Stimulated activated CD8-positive, alpha-beta memory T cell treated with anti-CD3 and anti-CD28 coated beads, Interleukin-15, amount 100 ng/mL, for 1 hour (primary cell): ENCODE measurements around the gene KDELR1.

Experiments used
- DNase-seq: peaks from one replicate; pipeline ENCODE4 v3.0.0-alpha.2; 2020; ENCODE audit warnings: low read depth

Gene KDELR1

GRCh38 chr19:48391100-48392005, at the start of gene KDELR1:
TSS of gene KDELR1 (minus strand) at chr19:48391551. CDS start at chr19:48391358, 193 bp downstream.
- peak; percentile 60 for DNase-seq

DNA sequence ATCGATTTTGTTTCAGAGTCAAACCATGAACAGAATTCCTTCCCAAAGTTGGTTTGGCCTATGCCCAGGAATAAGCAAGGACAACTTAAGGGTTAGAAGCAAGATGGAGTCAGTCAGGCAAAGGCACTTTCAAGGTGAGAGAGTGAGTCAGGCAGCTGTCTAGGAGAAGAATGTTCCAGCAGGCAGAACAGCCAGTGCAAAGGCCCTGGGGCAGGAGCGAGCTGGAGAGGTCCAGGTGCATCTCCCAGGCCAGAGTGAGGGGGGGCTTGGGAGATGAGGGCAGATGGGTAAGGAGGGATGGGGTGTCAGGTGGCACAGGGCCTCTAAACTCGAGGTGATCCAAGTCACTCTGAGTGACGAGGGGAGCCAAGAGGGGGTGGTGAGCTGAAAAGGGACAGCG, 45.2 kb upstream of the KDELR1 start:
- DNase-seq = no peak

GRCh38 chr19:48433337-48433736, 42.0 kb upstream of the KDELR1 start:
- DNase-seq = no peak

GRCh38 chr19:48428670-48429069, 37.3 kb upstream of the KDELR1 start:
- DNase-seq = no peak

DNA sequence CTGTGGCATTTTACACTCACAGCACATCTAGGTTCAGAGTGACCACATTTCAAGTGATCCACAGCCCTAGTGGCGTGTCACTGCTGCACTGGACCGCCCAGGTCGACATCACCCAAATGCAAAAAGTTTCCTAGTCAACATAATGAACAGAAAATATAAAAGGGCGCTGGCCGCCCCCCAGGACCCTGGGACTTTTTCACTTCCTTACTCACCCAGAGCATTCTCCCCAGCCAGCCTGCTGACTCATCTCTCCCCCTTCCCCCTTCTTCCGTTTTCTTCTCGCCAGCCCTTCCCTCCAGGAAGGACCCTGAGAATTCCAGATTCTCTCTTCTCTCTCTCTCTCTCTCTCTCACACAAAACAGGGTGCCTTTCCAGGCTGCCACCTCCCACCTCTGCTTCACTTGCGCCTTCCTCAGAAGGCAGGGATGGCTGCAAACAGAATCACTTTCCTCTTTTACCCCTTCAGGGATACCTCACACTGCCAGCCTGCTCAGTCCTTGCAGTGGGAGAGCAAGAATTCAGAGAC, 33.4 kb upstream of the KDELR1 start:
- no peak for DNase-seq

GRCh38 chr19:48421548-48421947, 30.2 kb upstream of the KDELR1 start:
- DNase-seq = no peak

- DNase-seq = peak; percentile 34
Measured at GRCh38 chr19:48419158-48419920, 28.0 kb upstream of the KDELR1 start.

DNA sequence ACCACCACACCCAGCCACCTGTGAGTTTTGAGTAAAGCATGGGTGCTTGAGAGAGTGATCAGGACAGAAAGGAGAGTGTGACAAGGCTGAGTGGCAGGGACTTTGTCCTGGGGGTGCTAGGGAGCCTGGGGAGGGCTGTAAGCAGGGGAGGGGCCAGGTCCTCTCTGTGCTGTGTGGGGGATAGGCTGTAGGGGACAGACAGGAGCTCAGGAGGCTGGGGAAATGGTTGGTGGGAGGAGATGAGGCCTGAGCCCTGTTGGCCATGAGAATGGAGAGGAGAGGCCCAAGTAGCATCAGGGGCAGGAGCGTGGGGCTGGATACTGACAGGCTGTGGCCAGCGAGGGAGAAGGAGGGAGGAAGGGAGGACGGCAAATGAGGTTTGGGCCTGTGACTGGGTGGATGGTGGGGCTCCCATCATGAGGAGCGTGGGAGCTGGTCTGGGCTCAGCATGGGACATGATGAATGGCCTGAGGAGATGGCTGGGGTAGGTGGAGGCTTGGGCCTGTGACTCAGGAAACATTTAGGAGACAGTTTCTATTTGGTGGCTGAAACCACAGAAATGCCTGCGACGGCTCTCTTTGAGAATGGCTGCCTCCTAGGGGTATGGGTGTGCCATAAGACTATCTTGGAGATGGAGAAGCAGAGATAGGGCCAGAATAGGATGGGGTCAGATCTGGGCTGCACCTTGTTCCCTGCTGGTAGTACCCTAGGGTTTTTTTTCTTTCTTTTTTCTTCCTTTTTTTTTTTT, 27.1 kb upstream of the KDELR1 start:
- DNase-seq = no peak

DNA sequence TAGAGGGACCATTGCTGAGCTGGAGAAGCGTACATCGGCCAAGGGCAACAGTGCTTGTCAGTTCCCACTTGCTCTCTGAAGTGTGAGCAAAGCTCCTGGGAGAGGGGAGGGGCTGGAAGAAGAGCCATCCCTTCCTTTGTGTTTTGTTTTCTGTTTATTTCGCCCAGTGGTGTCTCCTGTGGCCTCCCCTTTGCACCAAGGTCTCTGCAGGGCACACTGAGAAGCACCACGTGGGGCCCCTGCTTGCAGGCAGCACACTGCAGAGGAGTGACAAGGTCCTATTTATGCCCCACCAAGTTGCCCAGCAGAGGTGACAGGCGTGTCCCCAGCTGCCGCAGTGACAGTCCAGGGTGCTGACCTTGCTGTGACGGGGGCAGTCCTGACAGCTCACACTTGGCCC, 26.1 kb upstream of the KDELR1 start:
- no peak for DNase-seq

DNA sequence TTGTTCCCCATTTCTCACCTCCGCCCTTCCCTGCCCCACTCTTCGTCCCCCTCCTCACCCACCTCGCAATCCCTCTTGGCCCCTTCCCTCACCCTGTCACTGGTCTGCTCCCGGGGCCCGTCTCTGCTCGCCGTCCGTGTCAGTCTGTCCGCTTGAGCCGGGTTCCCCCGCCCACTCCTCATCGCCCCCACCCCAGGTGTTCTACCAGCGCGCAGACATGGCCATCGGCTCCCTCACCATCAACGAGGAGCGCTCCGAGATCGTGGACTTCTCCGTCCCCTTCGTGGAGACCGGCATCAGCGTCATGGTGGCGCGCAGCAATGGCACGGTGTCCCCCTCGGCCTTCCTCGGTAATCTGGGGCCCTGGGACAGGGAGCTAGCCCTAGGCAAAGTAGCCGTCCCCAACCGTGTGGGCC, 24.5 kb upstream of the KDELR1 start:
- no peak for DNase-seq

GRCh38 chr19:48415395-48415794, 24.0 kb upstream of the KDELR1 start:
- DNase-seq = peak; percentile 43

- no peak for DNase-seq
Measured at GRCh38 chr19:48413879-48414587, 22.7 kb upstream of the KDELR1 start.

DNA sequence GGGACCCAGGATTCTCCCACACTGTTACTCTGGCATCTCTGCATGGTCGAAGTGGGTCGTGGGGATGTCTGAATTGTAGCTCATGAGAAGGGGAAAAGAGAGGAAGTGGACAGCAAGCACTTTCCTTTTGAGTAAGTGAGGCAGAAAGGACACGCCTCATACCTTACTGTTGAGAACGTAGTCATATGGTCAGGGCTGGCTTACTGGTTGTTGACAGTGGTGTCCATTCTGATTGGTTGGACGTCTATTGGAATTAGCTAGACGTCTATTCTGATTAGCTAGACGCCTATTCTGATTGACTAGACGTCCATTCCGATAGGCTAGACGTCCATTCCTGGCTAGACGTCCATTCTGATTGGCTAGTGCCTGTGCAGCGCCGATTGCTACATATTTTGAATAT, 14.5 kb upstream of the KDELR1 start:
- no peak for DNase-seq

DNA sequence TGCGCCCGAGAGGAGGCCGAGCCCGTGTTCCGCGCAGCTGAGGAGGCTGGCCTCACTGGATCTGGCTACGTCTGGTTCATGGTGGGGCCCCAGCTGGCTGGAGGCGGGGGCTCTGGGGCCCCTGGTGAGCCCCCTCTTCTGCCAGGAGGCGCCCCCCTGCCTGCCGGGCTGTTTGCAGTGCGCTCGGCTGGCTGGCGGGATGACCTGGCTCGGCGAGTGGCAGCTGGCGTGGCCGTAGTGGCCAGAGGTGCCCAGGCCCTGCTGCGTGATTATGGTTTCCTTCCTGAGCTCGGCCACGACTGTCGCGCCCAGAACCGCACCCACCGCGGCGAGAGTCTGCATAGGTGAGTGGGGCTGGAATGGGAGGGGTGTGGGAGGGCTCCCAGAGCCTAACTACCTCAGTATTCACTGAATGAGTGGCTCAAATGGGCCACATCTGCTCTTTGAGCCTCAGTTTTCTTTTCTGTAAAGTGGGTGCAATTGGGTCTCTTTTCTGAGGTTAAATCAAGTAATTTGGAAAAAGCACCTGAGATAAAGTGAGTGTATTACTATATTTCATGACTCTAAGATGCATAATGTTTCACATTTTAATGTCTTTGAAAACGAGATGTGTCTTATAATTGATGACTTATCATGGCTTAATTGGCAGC, 13.8 kb upstream of the KDELR1 start:
- DNase-seq = no peak

DNA sequence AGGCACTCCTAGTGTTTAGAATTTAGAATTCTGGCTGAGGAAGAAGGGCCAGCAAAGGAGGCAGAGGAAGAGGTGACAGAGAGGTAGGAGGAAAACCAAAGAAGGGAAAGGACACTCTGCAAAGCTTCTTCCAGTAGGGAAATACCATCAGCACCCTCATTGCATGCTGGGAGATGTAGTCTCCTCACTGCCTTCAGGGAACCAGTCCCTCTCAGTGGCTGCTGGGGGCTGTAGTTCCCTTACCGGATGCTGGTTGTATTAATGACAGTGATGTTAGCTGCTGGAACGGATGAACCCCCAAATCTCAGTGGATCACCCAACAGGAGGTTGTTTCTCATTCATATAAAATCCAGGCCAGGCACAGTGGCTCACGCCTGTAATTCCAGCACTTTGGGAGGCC, 12.3 kb upstream of the KDELR1 start:
- no peak for DNase-seq

- no peak for DNase-seq
Measured at GRCh38 chr19:48401287-48401686, 9.9 kb upstream of the KDELR1 start.

DNA sequence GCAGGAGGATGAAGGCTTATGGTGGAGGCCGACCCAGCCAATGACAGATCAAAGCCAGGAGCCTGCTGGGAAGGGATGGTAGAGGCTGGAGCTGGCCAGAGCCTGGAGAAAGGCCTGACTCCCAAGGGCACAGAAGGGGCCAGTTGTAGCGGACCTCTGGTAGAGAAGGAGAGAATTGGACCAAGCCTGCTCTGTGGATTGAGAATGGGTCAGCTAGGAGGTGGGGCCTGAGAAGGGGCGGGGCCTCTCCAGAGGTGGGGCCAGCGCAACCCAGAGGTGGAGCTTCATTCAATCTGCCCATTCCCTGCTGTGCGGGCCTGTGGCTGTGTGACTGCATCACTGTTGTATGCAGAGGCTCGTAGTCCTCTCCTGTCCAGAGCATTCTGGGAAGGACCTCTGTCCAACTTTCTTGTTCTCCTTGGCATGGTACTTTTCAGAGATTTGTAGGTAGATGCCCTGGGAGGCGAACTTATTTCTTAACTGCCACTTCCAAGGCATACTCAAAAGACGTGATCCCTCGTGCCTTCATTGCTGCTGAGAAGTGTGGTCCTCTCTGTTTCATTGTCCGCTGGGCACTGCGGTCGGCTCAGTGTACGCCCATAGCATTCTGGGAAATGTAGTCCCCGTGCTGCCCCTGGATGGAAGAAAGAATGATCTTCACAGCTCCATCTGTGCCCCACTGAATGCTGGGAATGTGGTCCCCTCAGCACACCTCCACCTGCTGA, 8.8 kb upstream of the KDELR1 start:
- DNase-seq = no peak

GRCh38 chr19:48398375-48399235, 7.3 kb upstream of the KDELR1 start:
- DNase-seq = peak; percentile 66

DNA sequence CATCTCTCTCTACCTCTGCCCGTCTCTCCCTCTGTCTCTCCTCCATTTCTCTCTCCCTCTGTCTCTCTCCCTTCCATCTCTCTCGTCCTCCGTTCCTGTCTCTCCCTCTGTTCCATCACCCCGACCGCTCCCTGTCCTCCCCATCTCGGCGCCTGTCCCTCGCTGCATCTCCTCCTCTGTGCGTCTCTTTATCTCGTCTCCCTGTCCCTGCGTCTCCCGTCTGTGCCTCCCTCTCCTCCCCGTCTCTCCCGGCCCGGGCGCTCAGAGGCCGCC, 6.7 kb upstream of the KDELR1 start:
- DNase-seq = no peak
